Endometrial microvascular endothelial cells (primary cell): ENCODE data around the gene FGF14. TPM values are rescaled to one million over a fixed set of nuclear protein-coding genes. Genes with fewer than 3 reads are reported as not detected.
"Not testable (repeated sequence)": the region's sequence is repeated elsewhere in the genome, so short reads cannot be mapped to it uniquely, and the experiment has no call there.

Experiments used
- in situ Hi-C: cut with HindIII; loops from 2 replicates; pipeline ENCODE4 v1.10.0; 2017; ENCODE audit warnings: low sequenced_read_pairs, low pct_unique_long_range_greater_than_20kb; ENCODE audit errors: inconsistent ontology term
- total RNA-seq: library from RNA; depleted of rRNA; stranded (reverse); fragments of >200 nt; gene quantifications from one replicate; pipeline ENCODE4 v1.2.3, GENCODE V29; 2015; ENCODE audit errors: inconsistent ontology term

The FGF14 gene
- total RNA-seq, 1 donor from 2014 or later, result under 0.01 TPM

- in situ Hi-C loops, result no loop called here
Measured at GRCh38 chr13:101875717-101876393, 526.0 kb downstream of the FGF14 start.

GRCh38 chr13:101875091-101875490, 526.8 kb downstream of the FGF14 start:
- in situ Hi-C loops, result no loop called here

GRCh38 chr13:101869553-101869952, 532.3 kb downstream of the FGF14 start:
- in situ Hi-C loops, result no loop called here

- in situ Hi-C loops, result no loop called here
Measured at GRCh38 chr13:101868585-101869469, 533.0 kb downstream of the FGF14 start.

- in situ Hi-C loops, result no loop called here
Measured at GRCh38 chr13:101866889-101867581, 534.8 kb downstream of the FGF14 start.

- in situ Hi-C loops, result no loop called here
Measured at GRCh38 chr13:101858860-101859259, 543.0 kb downstream of the FGF14 start.

- in situ Hi-C loops, result no loop called here
Measured at GRCh38 chr13:101846701-101847100, 555.1 kb downstream of the FGF14 start.

- in situ Hi-C loops, result no loop called here
Measured at GRCh38 chr13:101846249-101846648, 555.6 kb downstream of the FGF14 start.

GRCh38 chr13:101845245-101846020, 556.4 kb downstream of the FGF14 start:
- in situ Hi-C loops, result no loop called here

GRCh38 chr13:101841698-101842097, 560.1 kb downstream of the FGF14 start:
- in situ Hi-C loops, result no loop called here

- in situ Hi-C loops, result no loop called here
Measured at GRCh38 chr13:101838323-101838722, 563.5 kb downstream of the FGF14 start.

GRCh38 chr13:101837778-101838177, 564.1 kb downstream of the FGF14 start:
- in situ Hi-C loops, result not testable (repeated sequence)

- in situ Hi-C loops, result no loop called here
Measured at GRCh38 chr13:101837288-101837687, 564.6 kb downstream of the FGF14 start.

GRCh38 chr13:101835920-101836319, 565.9 kb downstream of the FGF14 start:
- in situ Hi-C loops, result no loop called here

- in situ Hi-C loops, result no loop called here
Measured at GRCh38 chr13:101833671-101834070, 568.2 kb downstream of the FGF14 start.

- in situ Hi-C loops, result no loop called here
Measured at GRCh38 chr13:101830035-101830434, 571.8 kb downstream of the FGF14 start.

GRCh38 chr13:101829484-101829883, 572.4 kb downstream of the FGF14 start:
- in situ Hi-C loops, result no loop called here

GRCh38 chr13:101828119-101828518, 573.7 kb downstream of the FGF14 start:
- in situ Hi-C loops, result no loop called here

GRCh38 chr13:101817898-101818297, 584.0 kb downstream of the FGF14 start:
- in situ Hi-C loops, result no loop called here
